ENCODE measurements around the gene SNRK. TPM values are rescaled to one million over a fixed set of nuclear protein-coding genes. Genes with fewer than 3 reads are reported as not detected.

Gene SNRK
- total and polyA plus RNA-seq, 9 of the 15 experiments (the other 6 are each of a cell fraction or from before 2014, with no cell fraction given) = 1.7 to 12.3 (median 7.3) TPM

DNA sequence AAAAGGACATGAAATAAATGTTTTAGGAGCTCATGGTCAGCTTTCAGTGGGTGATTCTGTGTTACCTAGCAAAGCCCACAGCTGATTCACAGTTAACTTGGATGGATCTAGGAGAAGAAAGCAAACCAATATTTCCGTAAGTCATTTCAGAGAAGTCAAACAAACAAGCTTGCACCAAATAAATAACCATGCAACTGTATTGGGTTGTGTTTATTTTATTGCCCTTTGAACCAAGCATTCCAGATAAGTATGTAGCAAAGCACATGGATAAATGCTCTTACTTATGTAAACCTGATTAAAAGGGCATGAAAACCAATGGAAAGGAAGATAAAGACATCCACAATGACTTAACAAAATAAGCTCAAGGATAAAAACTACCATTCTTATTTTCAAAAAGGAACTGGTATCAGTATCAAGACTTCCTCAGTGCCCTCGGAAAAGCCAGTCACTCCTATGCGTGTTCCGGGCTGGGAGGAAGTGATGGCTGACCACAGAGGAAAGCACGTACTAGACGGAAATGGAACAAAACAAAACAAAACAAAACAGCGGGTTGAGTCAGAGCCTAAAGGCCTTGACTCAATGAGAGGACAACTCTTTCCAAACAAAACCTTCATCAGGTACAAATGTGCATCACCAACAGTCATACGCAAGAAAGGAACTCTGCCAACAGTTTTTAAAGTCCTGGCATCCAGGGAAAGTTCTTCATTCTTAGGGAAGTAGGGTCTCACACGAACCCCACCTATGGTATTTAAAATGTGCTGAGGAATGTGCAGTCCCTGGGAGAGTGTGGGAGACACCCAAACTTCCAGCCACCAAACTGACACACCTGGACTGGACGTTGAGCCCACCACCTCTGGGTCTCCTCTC, 103.3 kb downstream of the SNRK start (continued):
- TF ChIP-seq, protein P1, sequence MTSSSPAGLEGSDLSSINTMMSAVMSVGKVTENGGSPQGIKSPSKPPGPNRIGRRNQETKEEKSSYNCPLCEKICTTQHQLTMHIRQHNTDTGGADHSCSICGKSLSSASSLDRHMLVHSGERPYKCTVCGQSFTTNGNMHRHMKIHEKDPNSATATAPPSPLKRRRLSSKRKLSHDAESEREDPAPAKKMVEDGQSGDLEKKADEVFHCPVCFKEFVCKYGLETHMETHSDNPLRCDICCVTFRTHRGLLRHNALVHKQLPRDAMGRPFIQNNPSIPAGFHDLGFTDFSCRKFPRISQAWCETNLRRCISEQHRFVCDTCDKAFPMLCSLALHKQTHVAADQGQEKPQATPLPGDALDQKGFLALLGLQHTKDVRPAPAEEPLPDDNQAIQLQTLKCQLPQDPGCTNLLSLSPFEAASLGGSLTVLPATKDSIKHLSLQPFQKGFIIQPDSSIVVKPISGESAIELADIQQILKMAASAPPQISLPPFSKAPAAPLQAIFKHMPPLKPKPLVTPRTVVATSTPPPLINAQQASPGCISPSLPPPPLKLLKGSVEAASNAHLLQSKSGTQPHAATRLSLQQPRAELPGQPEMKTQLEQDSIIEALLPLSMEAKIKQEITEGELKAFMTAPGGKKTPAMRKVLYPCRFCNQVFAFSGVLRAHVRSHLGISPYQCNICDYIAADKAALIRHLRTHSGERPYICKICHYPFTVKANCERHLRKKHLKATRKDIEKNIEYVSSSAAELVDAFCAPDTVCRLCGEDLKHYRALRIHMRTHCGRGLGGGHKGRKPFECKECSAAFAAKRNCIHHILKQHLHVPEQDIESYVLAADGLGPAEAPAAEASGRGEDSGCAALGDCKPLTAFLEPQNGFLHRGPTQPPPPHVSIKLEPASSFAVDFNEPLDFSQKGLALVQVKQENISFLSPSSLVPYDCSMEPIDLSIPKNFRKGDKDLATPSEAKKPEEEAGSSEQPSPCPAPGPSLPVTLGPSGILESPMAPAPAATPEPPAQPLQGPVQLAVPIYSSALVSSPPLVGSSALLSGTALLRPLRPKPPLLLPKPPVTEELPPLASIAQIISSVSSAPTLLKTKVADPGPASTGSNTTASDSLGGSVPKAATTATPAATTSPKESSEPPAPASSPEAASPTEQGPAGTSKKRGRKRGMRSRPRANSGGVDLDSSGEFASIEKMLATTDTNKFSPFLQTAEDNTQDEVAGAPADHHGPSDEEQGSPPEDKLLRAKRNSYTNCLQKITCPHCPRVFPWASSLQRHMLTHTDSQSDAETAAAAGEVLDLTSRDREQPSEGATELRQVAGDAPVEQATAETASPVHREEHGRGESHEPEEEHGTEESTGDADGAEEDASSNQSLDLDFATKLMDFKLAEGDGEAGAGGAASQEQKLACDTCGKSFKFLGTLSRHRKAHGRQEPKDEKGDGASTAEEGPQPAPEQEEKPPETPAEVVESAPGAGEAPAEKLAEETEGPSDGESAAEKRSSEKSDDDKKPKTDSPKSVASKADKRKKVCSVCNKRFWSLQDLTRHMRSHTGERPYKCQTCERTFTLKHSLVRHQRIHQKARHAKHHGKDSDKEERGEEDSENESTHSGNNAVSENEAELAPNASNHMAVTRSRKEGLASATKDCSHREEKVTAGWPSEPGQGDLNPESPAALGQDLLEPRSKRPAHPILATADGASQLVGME (CRISPR knock-in tag; IDR thresholded peaks at IDR 0.05) = no peak
- TF ChIP-seq ZNF311 (CRISPR knock-in tag; IDR thresholded peaks at IDR 0.05) (peak; percentile 69), ETV1 (tag; conservative IDR thresholded peaks at IDR 0.05; ENCODE audit: low read depth) (peak; percentile 91), ATF7 (IDR thresholded peaks at IDR 0.05) (0 out of 2 replicates have a peak, but pooled peaks have one; percentile 22), NCOR1 (IDR thresholded peaks at IDR 0.05) (0 out of 2 replicates have a peak, but pooled peaks have one; percentile 10)
- TF ChIP-seq, protein P2, sequence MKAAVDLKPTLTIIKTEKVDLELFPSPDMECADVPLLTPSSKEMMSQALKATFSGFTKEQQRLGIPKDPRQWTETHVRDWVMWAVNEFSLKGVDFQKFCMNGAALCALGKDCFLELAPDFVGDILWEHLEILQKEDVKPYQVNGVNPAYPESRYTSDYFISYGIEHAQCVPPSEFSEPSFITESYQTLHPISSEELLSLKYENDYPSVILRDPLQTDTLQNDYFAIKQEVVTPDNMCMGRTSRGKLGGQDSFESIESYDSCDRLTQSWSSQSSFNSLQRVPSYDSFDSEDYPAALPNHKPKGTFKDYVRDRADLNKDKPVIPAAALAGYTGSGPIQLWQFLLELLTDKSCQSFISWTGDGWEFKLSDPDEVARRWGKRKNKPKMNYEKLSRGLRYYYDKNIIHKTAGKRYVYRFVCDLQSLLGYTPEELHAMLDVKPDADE (conservative IDR thresholded peaks at IDR 0.05; ENCODE audit: control insufficient read depth, low read depth, low read length) = no peak
- TF ChIP-seq, protein P3, sequence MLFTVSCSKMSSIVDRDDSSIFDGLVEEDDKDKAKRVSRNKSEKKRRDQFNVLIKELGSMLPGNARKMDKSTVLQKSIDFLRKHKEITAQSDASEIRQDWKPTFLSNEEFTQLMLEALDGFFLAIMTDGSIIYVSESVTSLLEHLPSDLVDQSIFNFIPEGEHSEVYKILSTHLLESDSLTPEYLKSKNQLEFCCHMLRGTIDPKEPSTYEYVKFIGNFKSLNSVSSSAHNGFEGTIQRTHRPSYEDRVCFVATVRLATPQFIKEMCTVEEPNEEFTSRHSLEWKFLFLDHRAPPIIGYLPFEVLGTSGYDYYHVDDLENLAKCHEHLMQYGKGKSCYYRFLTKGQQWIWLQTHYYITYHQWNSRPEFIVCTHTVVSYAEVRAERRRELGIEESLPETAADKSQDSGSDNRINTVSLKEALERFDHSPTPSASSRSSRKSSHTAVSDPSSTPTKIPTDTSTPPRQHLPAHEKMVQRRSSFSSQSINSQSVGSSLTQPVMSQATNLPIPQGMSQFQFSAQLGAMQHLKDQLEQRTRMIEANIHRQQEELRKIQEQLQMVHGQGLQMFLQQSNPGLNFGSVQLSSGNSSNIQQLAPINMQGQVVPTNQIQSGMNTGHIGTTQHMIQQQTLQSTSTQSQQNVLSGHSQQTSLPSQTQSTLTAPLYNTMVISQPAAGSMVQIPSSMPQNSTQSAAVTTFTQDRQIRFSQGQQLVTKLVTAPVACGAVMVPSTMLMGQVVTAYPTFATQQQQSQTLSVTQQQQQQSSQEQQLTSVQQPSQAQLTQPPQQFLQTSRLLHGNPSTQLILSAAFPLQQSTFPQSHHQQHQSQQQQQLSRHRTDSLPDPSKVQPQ (CRISPR knock-in tag; IDR thresholded peaks at IDR 0.05; ENCODE audit: borderline replicate concordance) = no peak
- TF ChIP-seq, protein P4, sequence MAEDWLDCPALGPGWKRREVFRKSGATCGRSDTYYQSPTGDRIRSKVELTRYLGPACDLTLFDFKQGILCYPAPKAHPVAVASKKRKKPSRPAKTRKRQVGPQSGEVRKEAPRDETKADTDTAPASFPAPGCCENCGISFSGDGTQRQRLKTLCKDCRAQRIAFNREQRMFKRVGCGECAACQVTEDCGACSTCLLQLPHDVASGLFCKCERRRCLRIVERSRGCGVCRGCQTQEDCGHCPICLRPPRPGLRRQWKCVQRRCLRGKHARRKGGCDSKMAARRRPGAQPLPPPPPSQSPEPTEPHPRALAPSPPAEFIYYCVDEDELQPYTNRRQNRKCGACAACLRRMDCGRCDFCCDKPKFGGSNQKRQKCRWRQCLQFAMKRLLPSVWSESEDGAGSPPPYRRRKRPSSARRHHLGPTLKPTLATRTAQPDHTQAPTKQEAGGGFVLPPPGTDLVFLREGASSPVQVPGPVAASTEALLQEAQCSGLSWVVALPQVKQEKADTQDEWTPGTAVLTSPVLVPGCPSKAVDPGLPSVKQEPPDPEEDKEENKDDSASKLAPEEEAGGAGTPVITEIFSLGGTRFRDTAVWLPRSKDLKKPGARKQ (CRISPR knock-in tag; IDR thresholded peaks at IDR 0.05) = no peak
- TF ChIP-seq, protein P5, sequence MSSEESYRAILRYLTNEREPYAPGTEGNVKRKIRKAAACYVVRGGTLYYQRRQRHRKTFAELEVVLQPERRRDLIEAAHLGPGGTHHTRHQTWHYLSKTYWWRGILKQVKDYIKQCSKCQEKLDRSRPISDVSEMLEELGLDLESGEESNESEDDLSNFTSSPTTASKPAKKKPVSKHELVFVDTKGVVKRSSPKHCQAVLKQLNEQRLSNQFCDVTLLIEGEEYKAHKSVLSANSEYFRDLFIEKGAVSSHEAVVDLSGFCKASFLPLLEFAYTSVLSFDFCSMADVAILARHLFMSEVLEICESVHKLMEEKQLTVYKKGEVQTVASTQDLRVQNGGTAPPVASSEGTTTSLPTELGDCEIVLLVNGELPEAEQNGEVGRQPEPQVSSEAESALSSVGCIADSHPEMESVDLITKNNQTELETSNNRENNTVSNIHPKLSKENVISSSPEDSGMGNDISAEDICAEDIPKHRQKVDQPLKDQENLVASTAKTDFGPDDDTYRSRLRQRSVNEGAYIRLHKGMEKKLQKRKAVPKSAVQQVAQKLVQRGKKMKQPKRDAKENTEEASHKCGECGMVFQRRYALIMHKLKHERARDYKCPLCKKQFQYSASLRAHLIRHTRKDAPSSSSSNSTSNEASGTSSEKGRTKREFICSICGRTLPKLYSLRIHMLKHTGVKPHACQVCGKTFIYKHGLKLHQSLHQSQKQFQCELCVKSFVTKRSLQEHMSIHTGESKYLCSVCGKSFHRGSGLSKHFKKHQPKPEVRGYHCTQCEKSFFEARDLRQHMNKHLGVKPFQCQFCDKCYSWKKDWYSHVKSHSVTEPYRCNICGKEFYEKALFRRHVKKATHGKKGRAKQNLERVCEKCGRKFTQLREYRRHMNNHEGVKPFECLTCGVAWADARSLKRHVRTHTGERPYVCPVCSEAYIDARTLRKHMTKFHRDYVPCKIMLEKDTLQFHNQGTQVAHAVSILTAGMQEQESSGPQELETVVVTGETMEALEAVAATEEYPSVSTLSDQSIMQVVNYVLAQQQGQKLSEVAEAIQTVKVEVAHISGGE (CRISPR knock-in tag; IDR thresholded peaks at IDR 0.05) = peak in 1 of 3 experiments; percentile 68; a peak in 2 of 6 replicates

All from K562 (cell line).